Caki2 (cell line): ENCODE measurements around the gene ATAD3A. TPM values are rescaled to one million over a fixed set of nuclear protein-coding genes. Genes with fewer than 3 reads are reported as not detected.

ENCODE experiments used
- DNase-seq: peaks from one replicate; pipeline ENCODE4 v3.0.0-alpha.2; 2015; ENCODE audit warnings: low read depth
- in situ Hi-C: cut with HindIII; loops from 2 replicates; pipeline ENCODE4 v1.10.0; 2016; ENCODE audit warnings: low sequenced_read_pairs, low pct_unique_long_range_greater_than_20kb, mixed read lengths
- total RNA-seq: library from RNA; depleted of rRNA; stranded (reverse); fragments of >200 nt; shearing (Covaris generic); gene quantifications from 2 replicates; pipeline ENCODE4 v1.2.3, GENCODE V29; 2014; ENCODE audit warnings: low replicate concordance

Gene ATAD3A
- total RNA-seq, 1 experiment from 2014 or later, result 82.4 TPM

GRCh38 chr1:1561801-1562470 is 50.0 kb downstream of the ATAD3A start:
- no peak for DNase-seq
- in situ Hi-C loops, result no loop called here

- DNase-seq, result no peak
- in situ Hi-C loops, result no loop called here
Measured at GRCh38 chr1:1562556-1563195, 50.7 kb downstream of the ATAD3A start.

- in situ Hi-C loops, result no loop called here
- DNase-seq, result no peak
Measured at GRCh38 chr1:1563688-1564087, 51.7 kb downstream of the ATAD3A start.

- in situ Hi-C loops, result no loop called here
Measured at GRCh38 chr1:1564268-1564667, 52.3 kb downstream of the ATAD3A start.

GRCh38 chr1:1565340-1565739 is 53.4 kb downstream of the ATAD3A start:
- in situ Hi-C loops, result no loop called here
- DNase-seq, result no peak

More at GRCh38 chr1:1564268-1564667, 52.3 kb downstream of the ATAD3A start:
- no peak for DNase-seq

GRCh38 chr1:1567152-1567875 is 55.4 kb downstream of the ATAD3A start:
- no peak for DNase-seq
- in situ Hi-C loops, result no loop called here

GRCh38 chr1:1567891-1568291 is 55.9 kb downstream of the ATAD3A start:
- in situ Hi-C loops, result no loop called here
- DNase-seq, result no peak

GRCh38 chr1:1569341-1569740 is 57.4 kb downstream of the ATAD3A start:
- DNase-seq, result no peak
- in situ Hi-C loops, result no loop called here

GRCh38 chr1:1573843-1574720 is 62.1 kb downstream of the ATAD3A start:
- DNase-seq, result peak; percentile 75
- in situ Hi-C loops, result no loop called here

- in situ Hi-C loops, result no loop called here
- peak; percentile 75 for DNase-seq
Measured at GRCh38 chr1:1574721-1575537, 63.0 kb downstream of the ATAD3A start, which contains the start of gene SSU72. Gene SSU72, minus strand, starts transcription at chr1:1574863. Its CDS starts 306 bp downstream, at chr1:1574557.

GRCh38 chr1:1577367-1578011 is 65.5 kb downstream of the ATAD3A start:
- DNase-seq, result no peak
- in situ Hi-C loops, result no loop called here

GRCh38 chr1:1578371-1578940 is 66.5 kb downstream of the ATAD3A start:
- no peak for DNase-seq
- in situ Hi-C loops, result no loop called here

- in situ Hi-C loops, result no loop called here
- no peak for DNase-seq
Measured at GRCh38 chr1:1582585-1583346, 70.8 kb downstream of the ATAD3A start.

GRCh38 chr1:1583347-1584010 is 71.5 kb downstream of the ATAD3A start:
- in situ Hi-C loops, result no loop called here
- DNase-seq, result no peak
